Fibroblast of lung (primary cell): ENCODE measurements around the gene TSSK2.

Experiments
- CTCF ChIP-seq, 2 donors: IDR thresholded peaks in 1 of 2; conservative IDR thresholded peaks in 1 of 2; 1 replicate in 1 of 2; 2 replicates in 1 of 2; pipeline ENCODE4 v1.5.1; 2011 to 2012; ENCODE audit warnings: low read length in 2 of 2, control low read depth in 1 of 2, inconsistent platforms in 1 of 2, low read depth in 1 of 2, mild to moderate bottlenecking in 1 of 2
- EZH2 ChIP-seq: IDR thresholded peaks from 2 replicates; pipeline ENCODE4 v1.5.1; 2012; ENCODE audit warnings: low read length, control low read depth, mild to moderate bottlenecking; ENCODE audit errors: missing control alignments

- TF ChIP-seq CTCF (conservative IDR thresholded peaks at IDR 0.05 in 1 of 2, IDR thresholded peaks at IDR 0.05 in 1 of 2; ENCODE audit: low read depth in 1 of 2, low read length in 2 of 2) (no peak), EZH2 (no peak)
Observed at GRCh38 chr22:19088866-19089595, 42.1 kb upstream of the TSSK2 start.
